NOMO-1 treated with dmso at 0.1 percent for 144 hours (cell line): ENCODE results near the gene LBH.

Source experiments
- DNase-seq: peaks from one replicate; lab custom pipeline; 2025; ENCODE audit not compliant: unreplicated experiment; lab: John Stamatoyannopoulos, UW

The LBH gene

GRCh38 chr2:30216157-30216556 lies 15.2 kb upstream of the LBH start:
- DNase-seq = no peak

DNA sequence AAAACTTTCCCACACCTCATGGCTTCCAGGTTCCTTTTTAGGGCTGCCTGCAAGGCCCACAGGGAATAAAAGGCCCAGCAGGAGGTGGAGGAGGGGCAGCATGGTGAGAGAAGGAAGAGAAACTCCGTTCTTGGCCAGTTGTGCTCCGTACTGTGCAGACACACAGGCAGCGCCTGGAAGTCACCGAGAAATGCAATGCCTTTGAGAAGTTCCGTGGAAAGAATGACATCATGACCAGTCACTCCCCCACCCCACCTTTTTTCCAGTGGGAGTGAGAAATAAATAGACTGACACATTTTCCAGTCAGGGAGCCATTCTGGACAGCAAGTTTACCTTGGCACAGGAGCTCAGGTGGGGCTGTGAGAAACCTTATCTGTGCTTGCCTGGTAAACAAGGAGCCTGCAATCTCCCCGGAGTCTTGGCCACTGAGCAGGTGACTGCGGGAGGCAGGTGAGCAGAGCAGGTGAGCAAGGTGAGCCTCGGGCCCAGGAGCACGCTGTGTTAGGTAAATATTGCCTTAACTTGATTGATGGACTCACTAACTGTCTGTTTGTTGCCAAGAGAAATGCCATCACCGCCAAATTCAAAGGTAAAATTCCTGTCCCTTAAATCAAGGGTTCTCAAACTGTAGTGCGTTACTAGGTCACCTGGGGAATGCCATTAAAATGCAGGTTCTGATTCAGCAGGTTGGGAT lies 13.5 kb upstream of the LBH start:
- DNase-seq = no peak

GRCh38 chr2:30218338-30218713 lies 13.0 kb upstream of the LBH start:
- DNase-seq = no peak

- DNase-seq = no peak
Measured at GRCh38 chr2:30218814-30219213, 12.5 kb upstream of the LBH start.

DNA sequence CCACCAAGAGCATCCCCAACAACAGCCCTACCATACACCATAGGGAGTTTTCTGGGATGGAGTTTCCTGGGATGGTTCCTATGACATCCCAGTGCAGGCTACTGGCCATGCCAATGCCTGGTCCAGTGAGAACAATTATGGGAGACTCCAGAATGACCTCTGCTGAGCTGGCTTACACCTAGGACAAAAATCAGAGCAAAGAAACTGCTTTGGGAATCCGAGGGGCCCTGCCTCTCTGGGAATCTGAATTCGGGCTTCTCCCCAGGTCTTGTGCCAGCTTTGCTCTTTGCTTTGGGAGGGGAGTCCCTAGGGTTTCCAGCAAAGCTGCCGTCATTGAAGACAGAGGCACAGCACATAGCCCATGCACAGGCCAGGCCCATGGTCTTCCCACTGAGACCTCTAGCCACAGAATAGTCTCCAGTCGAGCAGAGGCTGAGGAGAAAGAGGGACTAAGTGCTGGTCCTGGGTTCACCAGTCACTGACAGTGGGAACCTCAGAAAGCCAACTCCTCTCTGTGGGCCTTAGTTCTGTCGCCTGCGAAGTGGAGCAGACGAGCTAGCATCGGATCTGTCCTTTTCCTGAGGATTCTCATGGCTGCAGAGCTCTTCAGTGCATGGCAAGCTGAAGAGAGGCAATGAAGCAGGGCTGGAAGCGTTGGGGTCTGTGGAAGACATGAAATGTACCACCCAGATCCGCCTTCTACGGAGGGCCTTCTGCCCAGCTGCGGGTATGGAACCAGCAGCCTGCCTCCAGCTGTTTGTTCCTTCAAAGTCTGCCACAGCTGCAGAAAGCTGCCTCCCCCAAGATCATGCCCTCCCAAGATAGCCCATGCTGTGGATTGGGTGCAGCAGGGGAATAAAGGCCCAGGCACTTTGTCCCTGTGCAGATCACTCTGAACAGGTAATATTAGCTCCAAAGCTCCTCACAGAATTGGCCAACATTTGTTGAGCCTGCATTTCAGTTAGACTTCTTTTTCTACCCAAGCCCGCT lies 11.2 kb upstream of the LBH start:
- no peak for DNase-seq

DNA sequence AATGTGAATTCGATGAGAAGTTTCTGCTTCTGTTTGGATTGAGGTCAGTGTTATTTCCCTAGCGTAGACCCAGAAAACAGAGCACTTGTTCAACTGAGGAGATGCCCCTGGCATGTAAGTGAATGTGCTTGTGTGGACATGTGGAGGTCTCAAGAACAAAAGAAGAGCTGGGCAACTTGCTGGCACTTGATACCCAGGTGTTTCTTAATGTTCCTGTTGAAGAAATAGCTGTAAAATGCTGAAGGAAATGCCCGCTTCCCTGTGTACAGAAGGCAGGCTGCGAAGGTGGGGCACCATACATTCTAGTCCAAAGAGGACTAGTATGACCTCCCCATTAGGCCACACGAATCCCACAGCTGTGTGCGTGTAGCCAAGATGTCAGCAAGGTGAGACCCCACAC lies 9.8 kb upstream of the LBH start:
- no peak for DNase-seq

DNA sequence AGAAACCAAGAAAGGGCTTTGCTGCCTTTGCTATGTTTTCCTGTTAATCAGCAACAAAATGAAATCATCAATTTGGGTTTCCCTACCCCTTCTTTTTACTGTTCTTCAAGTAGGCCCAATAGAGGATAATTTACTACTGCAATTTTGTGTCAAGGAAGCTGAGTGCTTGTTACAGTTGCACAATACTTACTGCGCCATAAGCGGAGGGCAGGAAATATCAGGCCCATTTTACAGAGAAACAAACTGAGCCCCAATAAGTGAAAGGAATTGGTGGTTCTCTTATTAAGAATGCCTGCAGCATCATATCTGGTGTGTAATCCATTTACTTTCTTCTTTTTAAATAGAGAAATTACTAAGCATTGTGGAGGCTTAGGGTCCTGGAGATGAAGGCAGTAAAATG lies 9.3 kb upstream of the LBH start:
- no peak for DNase-seq

DNA sequence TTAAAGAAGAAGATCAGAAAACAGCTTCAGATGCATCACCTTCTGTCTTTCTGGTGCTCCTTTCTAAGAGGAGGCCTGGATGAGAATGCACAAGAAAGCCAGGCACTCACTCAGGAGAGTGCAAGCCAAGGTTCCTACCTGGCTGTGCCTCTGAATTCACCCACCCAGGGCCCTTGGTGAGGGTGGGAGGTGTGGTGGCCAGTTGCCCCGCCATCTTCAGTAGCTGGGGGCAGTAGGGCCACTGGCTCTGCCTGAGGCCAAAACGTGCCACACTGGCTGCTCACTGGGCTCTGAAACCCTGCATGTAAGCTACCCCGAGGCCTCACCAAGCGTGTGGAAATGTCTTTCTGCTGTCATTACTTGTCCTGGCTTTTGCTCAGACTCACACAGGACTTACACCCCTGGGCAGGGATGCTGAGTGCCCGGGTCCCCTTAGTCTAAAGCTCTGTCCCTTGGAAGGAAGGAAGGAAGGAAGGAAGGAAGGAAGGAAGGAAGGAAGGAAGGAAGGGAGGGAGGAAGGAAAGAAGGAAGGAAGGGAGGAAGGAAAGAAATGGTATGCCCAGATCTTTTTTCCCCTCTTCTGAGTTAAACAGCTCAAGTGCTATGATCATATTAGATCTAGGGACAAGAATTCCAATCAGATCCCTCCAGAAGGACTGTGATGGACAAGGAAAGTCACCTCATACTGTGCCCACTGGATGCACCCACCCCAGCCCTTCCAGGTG lies 8.5 kb upstream of the LBH start:
- no peak for DNase-seq

- DNase-seq = peak; percentile 67
Measured at GRCh38 chr2:30223413-30223874, 7.9 kb upstream of the LBH start.

GRCh38 chr2:30224151-30224550 lies 7.2 kb upstream of the LBH start:
- DNase-seq = no peak

- peak; percentile 23 for DNase-seq
Measured at GRCh38 chr2:30225131-30225762, 6.1 kb upstream of the LBH start.

DNA sequence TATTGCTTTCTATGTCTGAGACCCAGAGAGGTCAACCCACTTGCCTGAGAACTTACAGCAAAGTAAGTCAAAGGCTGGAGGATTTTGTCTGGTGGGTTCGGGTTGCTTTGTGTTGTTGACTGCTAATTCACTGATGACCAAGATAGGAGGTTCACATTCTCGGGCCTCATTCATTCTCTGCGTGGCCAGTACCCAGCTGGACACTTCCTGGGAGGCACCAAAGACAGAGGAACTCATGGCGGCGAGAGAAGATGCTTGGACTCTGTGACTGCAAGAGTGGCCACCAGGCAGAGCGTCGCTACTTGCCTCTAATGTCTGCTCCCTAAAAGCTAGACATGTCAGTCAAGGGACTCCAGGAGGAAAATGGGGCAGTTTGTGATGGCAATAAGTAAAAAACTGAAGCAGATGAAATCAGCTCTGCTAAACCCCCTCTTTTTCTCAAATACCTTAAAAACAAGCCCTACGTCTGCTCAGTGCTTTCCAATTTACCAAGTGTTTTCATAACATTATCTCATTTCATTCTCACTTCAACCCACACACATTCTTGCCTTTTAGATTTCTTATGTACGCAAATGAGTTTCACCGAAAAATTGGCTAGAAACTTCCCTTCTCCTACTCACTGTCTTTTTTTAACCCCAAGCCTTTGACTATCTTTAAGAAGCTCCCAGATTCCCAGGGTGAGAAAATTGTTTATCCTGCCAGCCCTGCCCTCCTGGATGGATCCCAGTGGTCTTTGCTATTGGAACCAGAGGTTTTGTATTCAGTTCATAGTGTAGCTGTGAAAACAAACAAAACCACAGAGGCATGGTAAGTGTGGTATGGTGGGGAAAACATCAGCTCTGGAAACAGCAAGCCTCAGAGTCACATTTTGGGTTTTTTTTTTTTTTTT lies 4.9 kb upstream of the LBH start:
- no peak for DNase-seq

GRCh38 chr2:30229596-30229995 lies 1.7 kb upstream of the LBH start:
- no peak for DNase-seq

GRCh38 chr2:30230497-30231211 lies 680 bp upstream of the LBH start:
- DNase-seq = peak; percentile 30

- DNase-seq = peak; percentile 25
Measured at GRCh38 chr2:30231996-30232800, 864 bp downstream of the LBH start.

- DNase-seq = no peak
Measured at GRCh38 chr2:30232801-30233130, 1.4 kb downstream of the LBH start.

- no peak for DNase-seq
Measured at GRCh38 chr2:30233271-30234009, 2.1 kb downstream of the LBH start.
